Spleen (tissue), 11 donors: ENCODE results near the gene SLC30A10. TPM values are rescaled to one million over a fixed set of nuclear protein-coding genes. Genes with fewer than 3 reads are reported as not detected.

Experiments used
- DNase-seq: peaks from one replicate; pipeline ENCODE4 v3.0.0-alpha.2; 2020
- H3K27ac ChIP-seq, 8 donors: fragments of 200-600 bp; sonication (generic) in 7 of 8; 1 replicate in 4 of 8; 2 replicates in 4 of 8; pipeline versions ENCODE4 v1.5.0 to v1.8.0; 2016 to 2021; ENCODE audit warnings: inconsistent platforms in 4 of 8, mild to moderate bottlenecking in 4 of 8, moderate library complexity in 1 of 8
- H3K27me3 ChIP-seq, 7 donors: fragments of 200-600 bp; sonication (generic) in 6 of 7; replicated peaks in 1 of 7; 1 replicate in 4 of 7; 2 replicates in 3 of 7; pipeline versions ENCODE4 v1.5.0 to v1.8.0; 2016 to 2021; ENCODE audit warnings: inconsistent platforms in 3 of 7, mild to moderate bottlenecking in 1 of 7
- H3K36me3 ChIP-seq, 6 donors: fragments of 200-600 bp; sonication (generic) in 5 of 6; 1 replicate in 4 of 6; 2 replicates in 2 of 6; pipeline versions ENCODE4 v1.5.0 to v1.8.0; 2016 to 2021; ENCODE audit warnings: inconsistent platforms in 2 of 6
- H3K4me1 ChIP-seq, 6 donors: fragments of 200-600 bp; sonication (generic) in 5 of 6; 1 replicate in 3 of 6; 2 replicates in 3 of 6; pipeline versions ENCODE4 v1.5.0 to v1.8.0; 2016 to 2021; ENCODE audit warnings: inconsistent platforms in 3 of 6
- H3K4me3 ChIP-seq, 8 donors: fragments of 200-600 bp; sonication (generic) in 7 of 8; 1 replicate in 4 of 8; 2 replicates in 4 of 8; pipeline versions ENCODE4 v1.5.0 to v1.8.0; 2016 to 2021; ENCODE audit warnings: inconsistent platforms in 4 of 8, mild to moderate bottlenecking in 4 of 8, moderate library complexity in 2 of 8
- H3K9me3 ChIP-seq, 8 donors: fragments of 200-600 bp; sonication (generic) in 7 of 8; 1 replicate in 4 of 8; 2 replicates in 4 of 8; pipeline versions ENCODE4 v1.5.0 to v1.8.0; 2016 to 2021; ENCODE audit warnings: inconsistent platforms in 4 of 8
- POLR2A ChIP-seq, 3 donors: fragments of 450-650 bp; IDR thresholded peaks; one replicate each; pipeline ENCODE4 v1.5.1; 2017; ENCODE audit warnings: antibody characterized with exemption in 3 of 3, mild to moderate bottlenecking in 1 of 3
- POLR2AphosphoS5 ChIP-seq, 3 donors: sonication (generic); formaldehyde crosslinking; IDR thresholded peaks; one replicate each; pipeline ENCODE4 v1.5.1; 2017; ENCODE audit warnings: antibody characterized with exemption in 3 of 3
- WGBS, 5 donors: extraction: QIAGEN DNeasy Blood & Tissue Kit in 3 of 5; methylation state at CpG; one replicate each; pipeline versions ENCODE4 v1.1.5 to v1.1.7; 2013 to 2018; 5-methylcytosine and 5-hydroxymethylcytosine counted together
- intact Hi-C: fragments of 100-400 bp; cut with DNase I; formaldehyde crosslinking; loops from one replicate; pipeline ENCODE4 v1.15.0; 2023; ENCODE audit warnings: low total_unique reads
- polyA plus RNA-seq, 3 donors: library from polyadenylated mRNA; stranded (reverse); fragments of 200-250 nt; gene quantifications; one replicate each; pipeline ENCODE4 v1.2.1, GENCODE V29; 2013
- total RNA-seq, 7 donors: library from RNA; depleted of rRNA in 3 of 7; stranded (reverse); fragments of >200 nt in 3 of 7; fragmentation: NEBNext Ultra II Directional in 4 of 7; extraction: Animal tissue kit (Norgen Biotek cat#: 25700) in 4 of 7; gene quantifications; one replicate each; pipeline versions ENCODE4 v1.1.0 to v1.2.1, GENCODE V29; 2016 to 2021
- TF ChIP-seq, protein P1 (sequence below), 11 experiments: fragments of 200-600 bp in 7 of 11; fragments of 450-650 bp in 4 of 11; sonication (generic) in 4 of 11; IDR thresholded peaks in 8 of 11; conservative IDR thresholded peaks in 3 of 11; 1 replicate in 7 of 11; 2 replicates in 4 of 11; pipeline versions ENCODE4 v1.4.0 to v1.8.0; 2016 to 2021; ENCODE audit warnings: antibody characterized with exemption in 11 of 11, inconsistent platforms in 4 of 11, mild to moderate bottlenecking in 1 of 11
- donor health status: healthy with polysubstance abuse.
- donor health status: DM: no; HTN: no; CAD: no; lungs with moderate emphysema.
- donor health status: DM: no; HTN: no; CAD: no.
- donor health status: Bipolar disorder and iron deficiency.
- donor health status: healthy.
- donor health status: DM: no; HTN: no; CAD: no.
- donor health status: DM: yes; HTN: yes; CAD: no.

SLC30A10 gene
- total and polyA plus RNA-seq, 10 donors = 0.03 TPM; not detected in 9

DNA sequence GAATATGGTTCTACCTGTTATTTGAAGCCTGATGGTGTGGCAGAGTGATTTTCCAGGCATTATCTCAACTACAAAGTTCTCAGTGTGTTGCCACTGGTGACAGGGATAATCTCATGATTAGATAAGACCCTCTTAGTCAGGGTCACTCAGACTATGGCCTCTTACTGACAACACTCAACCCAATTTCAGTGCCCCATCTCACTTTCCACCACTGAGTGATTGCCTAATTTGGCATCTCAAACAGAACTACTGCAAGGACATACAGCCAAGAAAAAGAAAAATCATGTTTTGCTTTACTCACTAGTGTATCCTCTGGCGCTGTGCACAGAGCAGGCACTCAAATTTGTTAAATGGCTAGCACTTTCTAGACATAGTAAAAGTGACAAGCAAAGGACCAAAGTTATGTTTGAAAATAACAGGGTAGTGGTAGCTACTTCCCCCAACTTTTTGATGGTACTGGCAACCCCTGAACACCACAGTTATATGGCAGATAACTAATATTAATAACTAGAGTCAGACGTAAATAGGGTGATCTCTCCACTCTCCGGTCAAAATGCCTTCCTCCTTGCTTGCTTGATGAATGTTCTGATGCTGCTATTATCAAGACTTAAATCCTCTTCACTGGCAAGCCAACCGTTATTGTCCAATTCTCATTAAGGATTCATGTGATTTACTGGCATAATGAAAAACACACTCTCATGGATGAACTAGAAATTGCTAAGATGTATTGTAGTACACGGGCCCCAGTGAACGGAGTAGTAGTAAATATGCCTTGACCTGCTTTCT lies 37.1 kb upstream of the SLC30A10 start:
- Histone ChIP-seq H3K27ac (no peak overlapping the region), H3K4me3 (no peak overlapping the region), H3K27me3 (no peaks in the 10 kb centered on the region), H3K9me3 (no peaks in the 10 kb centered on the region), H3K36me3 (peaks cover 0 to 34% (median 24%) of the 10 kb centered on the region in 6 donors), H3K4me1 (no peaks in the 10 kb centered on the region)
- DNase-seq = no peak
- intact Hi-C loops = no loop called here
- TF ChIP-seq, protein P1, sequence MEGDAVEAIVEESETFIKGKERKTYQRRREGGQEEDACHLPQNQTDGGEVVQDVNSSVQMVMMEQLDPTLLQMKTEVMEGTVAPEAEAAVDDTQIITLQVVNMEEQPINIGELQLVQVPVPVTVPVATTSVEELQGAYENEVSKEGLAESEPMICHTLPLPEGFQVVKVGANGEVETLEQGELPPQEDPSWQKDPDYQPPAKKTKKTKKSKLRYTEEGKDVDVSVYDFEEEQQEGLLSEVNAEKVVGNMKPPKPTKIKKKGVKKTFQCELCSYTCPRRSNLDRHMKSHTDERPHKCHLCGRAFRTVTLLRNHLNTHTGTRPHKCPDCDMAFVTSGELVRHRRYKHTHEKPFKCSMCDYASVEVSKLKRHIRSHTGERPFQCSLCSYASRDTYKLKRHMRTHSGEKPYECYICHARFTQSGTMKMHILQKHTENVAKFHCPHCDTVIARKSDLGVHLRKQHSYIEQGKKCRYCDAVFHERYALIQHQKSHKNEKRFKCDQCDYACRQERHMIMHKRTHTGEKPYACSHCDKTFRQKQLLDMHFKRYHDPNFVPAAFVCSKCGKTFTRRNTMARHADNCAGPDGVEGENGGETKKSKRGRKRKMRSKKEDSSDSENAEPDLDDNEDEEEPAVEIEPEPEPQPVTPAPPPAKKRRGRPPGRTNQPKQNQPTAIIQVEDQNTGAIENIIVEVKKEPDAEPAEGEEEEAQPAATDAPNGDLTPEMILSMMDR (IDR thresholded peaks at IDR 0.05 in 8 of 11, conservative IDR thresholded peaks at IDR 0.05 in 3 of 11) = no peak
- TF ChIP-seq POLR2A (IDR thresholded peaks at IDR 0.05) (no peak), POLR2AphosphoS5 (IDR thresholded peaks at IDR 0.05) (no peak)
- WGBS, 5 donors = 81 to 86% (median 85%) methylated on average over 6 of the region's 6 CpGs

DNA sequence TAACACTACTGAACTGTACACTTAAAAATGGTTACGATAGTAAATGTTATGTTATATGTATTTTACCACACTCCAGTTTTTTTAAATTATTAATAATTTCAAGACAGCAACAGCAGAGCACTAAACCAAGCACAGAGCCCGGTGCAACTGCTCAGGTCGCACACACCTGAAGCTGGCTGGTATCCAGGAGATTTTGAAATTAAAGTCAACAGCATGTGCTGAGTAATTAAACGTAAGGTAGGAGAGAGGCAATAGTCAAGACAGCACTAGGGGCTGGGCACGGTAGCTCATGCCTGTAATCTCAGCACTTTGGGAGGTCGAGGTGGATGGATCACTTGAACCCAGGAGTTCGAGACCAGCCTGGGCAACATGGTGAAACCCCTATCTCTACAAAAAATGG lies 35.1 kb upstream of the SLC30A10 start:
- Histone ChIP-seq H3K4me1 (no peaks in the 10 kb centered on the region), H3K27me3 (no peaks in the 10 kb centered on the region), H3K36me3 (peaks cover 0 to 14% (median 5%) of the 10 kb centered on the region in 6 donors), H3K27ac (no peak overlapping the region), H3K9me3 (no peaks in the 10 kb centered on the region), H3K4me3 (no peak overlapping the region)
- WGBS, 5 donors = 78 to 93% (median 89%) methylated on average over 7 of the region's 7 CpGs
- intact Hi-C loops = no loop called here
- no peak for DNase-seq
- TF ChIP-seq, protein P1 (IDR thresholded peaks at IDR 0.05 in 8 of 11, conservative IDR thresholded peaks at IDR 0.05 in 3 of 11) = no peak
- TF ChIP-seq POLR2A (IDR thresholded peaks at IDR 0.05) (no peak), POLR2AphosphoS5 (IDR thresholded peaks at IDR 0.05) (no peak)

DNA sequence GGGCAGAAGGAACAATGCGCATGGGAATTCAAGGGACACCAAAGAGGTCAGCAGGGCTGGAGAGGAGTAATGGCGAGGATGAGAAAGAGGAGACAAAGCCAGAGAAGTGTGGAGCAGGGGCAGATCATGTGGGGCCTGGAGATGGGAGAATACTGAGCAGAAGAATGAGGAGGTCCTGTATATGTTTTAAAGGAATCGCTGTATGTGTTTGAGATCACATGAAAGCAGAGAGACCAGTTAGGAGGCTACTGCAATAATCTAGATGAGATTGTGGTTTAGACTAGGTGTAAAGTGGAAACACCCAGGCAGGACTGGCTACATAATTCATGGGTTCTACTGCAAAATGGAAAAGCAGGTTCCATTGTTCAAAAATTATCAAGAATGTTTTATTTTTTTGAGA lies 33.3 kb upstream of the SLC30A10 start:
- WGBS, 5 donors = 85 to 92% (median 88%) methylated on average over 3 of the region's 3 CpGs
- TF ChIP-seq POLR2AphosphoS5 (IDR thresholded peaks at IDR 0.05) (no peak), POLR2A (IDR thresholded peaks at IDR 0.05) (no peak)
- TF ChIP-seq, protein P1 (IDR thresholded peaks at IDR 0.05 in 8 of 11, conservative IDR thresholded peaks at IDR 0.05 in 3 of 11) = no peak
- Histone ChIP-seq H3K9me3 (no peaks in the 10 kb centered on the region), H3K4me3 (no peak overlapping the region), H3K4me1 (no peaks in the 10 kb centered on the region), H3K27me3 (no peaks in the 10 kb centered on the region), H3K36me3 (no peaks in the 10 kb centered on the region), H3K27ac (no peak overlapping the region)
- no peak for DNase-seq
- intact Hi-C loops = no loop called here

DNA sequence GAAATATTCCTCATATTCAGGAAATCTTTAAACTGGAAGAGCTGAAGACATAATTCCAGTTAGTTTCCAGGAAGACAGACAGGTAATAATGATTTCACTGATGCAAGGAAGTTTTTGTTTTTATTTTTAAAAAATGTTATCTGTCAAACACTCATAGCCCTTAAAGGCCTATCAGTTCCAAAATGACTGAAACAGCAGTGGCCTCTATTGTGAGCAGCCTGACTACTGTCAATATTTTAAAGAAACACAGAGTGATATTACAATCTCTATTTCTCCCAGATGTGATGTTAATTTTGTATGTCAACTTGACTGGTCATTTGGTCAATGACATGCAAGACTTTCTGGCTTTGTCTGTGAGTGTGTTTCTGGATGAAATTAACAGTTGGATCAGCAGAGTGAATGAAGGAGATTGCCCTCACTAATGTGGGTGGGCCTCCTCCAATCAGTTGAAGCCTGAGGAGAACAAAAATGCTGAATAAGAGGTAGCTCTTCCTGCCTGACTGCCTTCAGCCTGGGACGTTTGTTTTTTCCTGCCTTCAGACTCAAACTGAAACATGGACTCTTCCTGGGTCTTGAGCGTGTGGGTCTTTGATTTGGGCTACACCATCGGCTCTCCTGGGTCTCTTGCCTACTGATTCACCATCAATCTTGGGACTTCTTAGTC lies 31.3 kb upstream of the SLC30A10 start:
- Histone ChIP-seq H3K4me3 (no peak overlapping the region), H3K4me1 (no peaks in the 10 kb centered on the region), H3K36me3 (no peaks in the 10 kb centered on the region), H3K9me3 (no peaks in the 10 kb centered on the region), H3K27ac (no peak overlapping the region), H3K27me3 (no peaks in the 10 kb centered on the region)
- 42 to 55% (median 54%) methylated on average over 3 of the region's 3 CpGs for WGBS, 5 donors
- TF ChIP-seq POLR2A (IDR thresholded peaks at IDR 0.05) = no peak
- no peak for TF ChIP-seq POLR2AphosphoS5 (IDR thresholded peaks at IDR 0.05)
- TF ChIP-seq, protein P1 (IDR thresholded peaks at IDR 0.05 in 8 of 11, conservative IDR thresholded peaks at IDR 0.05 in 3 of 11) = no peak
- intact Hi-C loops = no loop called here
- DNase-seq = no peak
